HL-60 (cell line): ENCODE data around the gene DNASE1L1.

Source experiments
- POLR2AphosphoS5 ChIP-seq: IDR thresholded peaks from 2 replicates; pipeline ENCODE4 v1.6.1; 2012; ENCODE audit warnings: low read depth
- SPI1 ChIP-seq: IDR thresholded peaks from 2 replicates; pipeline ENCODE4 v1.6.1; 2012; ENCODE audit warnings: low read depth, mild to moderate bottlenecking, borderline replicate concordance
- TF ChIP-seq, protein P1 (sequence below): IDR thresholded peaks from one replicate; pipeline ENCODE4 v1.5.1; 2011; ENCODE audit warnings: low read length, control low read depth, inconsistent platforms; ENCODE audit not compliant: insufficient read depth

GRCh38 chrX:154358011-154358410 is 51.0 kb downstream of the DNASE1L1 start:
- TF ChIP-seq, protein P1, sequence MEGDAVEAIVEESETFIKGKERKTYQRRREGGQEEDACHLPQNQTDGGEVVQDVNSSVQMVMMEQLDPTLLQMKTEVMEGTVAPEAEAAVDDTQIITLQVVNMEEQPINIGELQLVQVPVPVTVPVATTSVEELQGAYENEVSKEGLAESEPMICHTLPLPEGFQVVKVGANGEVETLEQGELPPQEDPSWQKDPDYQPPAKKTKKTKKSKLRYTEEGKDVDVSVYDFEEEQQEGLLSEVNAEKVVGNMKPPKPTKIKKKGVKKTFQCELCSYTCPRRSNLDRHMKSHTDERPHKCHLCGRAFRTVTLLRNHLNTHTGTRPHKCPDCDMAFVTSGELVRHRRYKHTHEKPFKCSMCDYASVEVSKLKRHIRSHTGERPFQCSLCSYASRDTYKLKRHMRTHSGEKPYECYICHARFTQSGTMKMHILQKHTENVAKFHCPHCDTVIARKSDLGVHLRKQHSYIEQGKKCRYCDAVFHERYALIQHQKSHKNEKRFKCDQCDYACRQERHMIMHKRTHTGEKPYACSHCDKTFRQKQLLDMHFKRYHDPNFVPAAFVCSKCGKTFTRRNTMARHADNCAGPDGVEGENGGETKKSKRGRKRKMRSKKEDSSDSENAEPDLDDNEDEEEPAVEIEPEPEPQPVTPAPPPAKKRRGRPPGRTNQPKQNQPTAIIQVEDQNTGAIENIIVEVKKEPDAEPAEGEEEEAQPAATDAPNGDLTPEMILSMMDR = no peak
- TF ChIP-seq POLR2AphosphoS5 (no peak), SPI1 (no peak)
